Superior temporal gyrus (tissue), 1 donor: ENCODE results near the gene HIBADH.
"Not testable (repeated sequence)": the region's sequence is repeated elsewhere in the genome, so short reads cannot be mapped to it uniquely, and the experiment has no call there.

Source experiments
- DNase-seq: peaks from one replicate; pipeline ENCODE4 v3.0.0-alpha.2; 2016; ENCODE audit errors: extremely low spot score

HIBADH gene

GRCh38 chr7:27547401-27547800 lies 115.3 kb downstream of the HIBADH start:
- no peak for DNase-seq

GRCh38 chr7:27546610-27547009 lies 116.1 kb downstream of the HIBADH start:
- DNase-seq = no peak

GRCh38 chr7:27535795-27536194 lies 126.9 kb downstream of the HIBADH start:
- DNase-seq = no peak

GRCh38 chr7:27533652-27534081 lies 129.0 kb downstream of the HIBADH start:
- no peak for DNase-seq

- no peak for DNase-seq
Measured at GRCh38 chr7:27532314-27532713, 130.4 kb downstream of the HIBADH start.

- no peak for DNase-seq
Measured at GRCh38 chr7:27527348-27527714, 135.4 kb downstream of the HIBADH start.

- DNase-seq = no peak
Measured at GRCh38 chr7:27526611-27527347, 135.9 kb downstream of the HIBADH start.

GRCh38 chr7:27526131-27526530 lies 136.6 kb downstream of the HIBADH start:
- DNase-seq = no peak

GRCh38 chr7:27523321-27523720 lies 139.4 kb downstream of the HIBADH start:
- no peak for DNase-seq

- DNase-seq = no peak
Measured at GRCh38 chr7:27522566-27522965, 140.1 kb downstream of the HIBADH start.

- no peak for DNase-seq
Measured at GRCh38 chr7:27520815-27521790, 141.6 kb downstream of the HIBADH start.

- no peak for DNase-seq
Measured at GRCh38 chr7:27519793-27520469, 142.8 kb downstream of the HIBADH start.

- no peak for DNase-seq
Measured at GRCh38 chr7:27518561-27519350, 143.9 kb downstream of the HIBADH start.

GRCh38 chr7:27516421-27516820 lies 146.3 kb downstream of the HIBADH start:
- no peak for DNase-seq

GRCh38 chr7:27515933-27516332 lies 146.8 kb downstream of the HIBADH start:
- no peak for DNase-seq

GRCh38 chr7:27514861-27515260 lies 147.8 kb downstream of the HIBADH start:
- DNase-seq = no peak

GRCh38 chr7:27513885-27514284 lies 148.8 kb downstream of the HIBADH start:
- DNase-seq = no peak

- not testable (repeated sequence) for DNase-seq
Measured at GRCh38 chr7:27511370-27511769, 151.3 kb downstream of the HIBADH start.

GRCh38 chr7:27510541-27510940 lies 152.1 kb downstream of the HIBADH start:
- DNase-seq = no peak

GRCh38 chr7:27501879-27502278 lies 160.8 kb downstream of the HIBADH start:
- DNase-seq = not testable (repeated sequence)

- DNase-seq = no peak
Measured at GRCh38 chr7:27501001-27501400, 161.7 kb downstream of the HIBADH start.
